Hepatocyte (in vitro differentiated cells): Measurements from ENCODE around the gene TNS3. TPM values are rescaled to one million over a fixed set of nuclear protein-coding genes. Genes with fewer than 3 reads are reported as not detected.

Source experiments
- DNase-seq: peaks from one replicate; pipeline ENCODE4 v3.0.0-alpha.2; 2016; ENCODE audit warnings: low spot score
- H2AFZ ChIP-seq: fragments of 200-600 bp; sonication (generic); 2 replicates; pipeline ENCODE4 v1.6.0; 2016; ENCODE audit warnings: antibody characterized with exemption, mild to moderate bottlenecking
- H3K27ac ChIP-seq: fragments of 200-600 bp; sonication (generic); 2 replicates; pipeline ENCODE4 v1.5.1; 2016; ENCODE audit warnings: mild to moderate bottlenecking
- H3K27me3 ChIP-seq: fragments of 200-600 bp; sonication (generic); 2 replicates; pipeline ENCODE4 v1.6.1; 2016
- H3K36me3 ChIP-seq: fragments of 200-600 bp; sonication (generic); replicated peaks from 2 replicates; pipeline ENCODE4 v1.5.1; 2016; ENCODE audit warnings: low read depth; ENCODE audit not compliant: insufficient read depth
- H3K4me1 ChIP-seq: fragments of 200-600 bp; sonication (generic); 2 replicates; pipeline ENCODE4 v1.5.1; 2016; ENCODE audit warnings: mild to moderate bottlenecking, moderate library complexity; ENCODE audit not compliant: insufficient read depth
- H3K4me2 ChIP-seq: fragments of 200-600 bp; sonication (generic); 2 replicates; pipeline ENCODE4 v1.6.0; 2016
- H3K4me3 ChIP-seq: fragments of 200-600 bp; sonication (generic); 2 replicates; pipeline ENCODE4 v1.5.1; 2016; ENCODE audit warnings: mild to moderate bottlenecking
- H3K79me2 ChIP-seq: fragments of 200-600 bp; sonication (generic); 2 replicates; pipeline ENCODE4 v1.6.0; 2017; ENCODE audit warnings: mild to moderate bottlenecking
- H3K9me2 ChIP-seq: fragments of 200-600 bp; sonication (generic); replicated peaks from 2 replicates; pipeline ENCODE4 v1.6.0; 2017; ENCODE audit warnings: mild to moderate bottlenecking; ENCODE audit not compliant: insufficient read depth
- H3K9me3 ChIP-seq: fragments of 200-600 bp; sonication (generic); 2 replicates; pipeline ENCODE4 v1.5.1; 2016; ENCODE audit warnings: low read depth, mild to moderate bottlenecking
- H4K20me1 ChIP-seq: fragments of 200-600 bp; sonication (generic); 2 replicates; pipeline ENCODE4 v1.6.0; 2016; ENCODE audit warnings: mild to moderate bottlenecking; ENCODE audit not compliant: insufficient read depth, poor library complexity, severe bottlenecking
- CTCF ChIP-seq: fragments of 200-600 bp; sonication (generic); IDR thresholded peaks from 2 replicates; pipeline ENCODE4 v1.5.1; 2016; ENCODE audit warnings: antibody characterized with exemption, mild to moderate bottlenecking; ENCODE audit not compliant: poor library complexity
- EZH2 ChIP-seq: fragments of 200-600 bp; sonication (generic); IDR thresholded peaks from 2 replicates; pipeline ENCODE4 v1.6.1; 2016; ENCODE audit warnings: antibody characterized with exemption, mild to moderate bottlenecking, borderline replicate concordance
- EZH2phosphoT487 ChIP-seq: fragments of 200-600 bp; sonication (generic); IDR thresholded peaks from one replicate; pipeline ENCODE4 v1.6.1; 2018; ENCODE audit warnings: antibody characterized with exemption, mild to moderate bottlenecking, low read depth, moderate library complexity; ENCODE audit not compliant: unreplicated experiment, severe bottlenecking
- WGBS: methylation state at CpG from one replicate; pipeline ENCODE4 v1.1.6; 2016; ENCODE audit warnings: low lambda C conversion rate; ENCODE audit errors: missing lambda C conversion rate; 5-methylcytosine and 5-hydroxymethylcytosine counted together
- polyA plus RNA-seq: library from polyadenylated mRNA; unstranded; fragments of >200 nt; fragmentation: Nextera tagmentation; extraction: Ambion mirVana; gene quantifications from 2 replicates; pipeline ENCODE4 v1.2.1, GENCODE V29; 2016
- total RNA-seq: library from RNA; depleted of rRNA; stranded (reverse); fragments of >200 nt; gene quantifications from 2 replicates; pipeline ENCODE4 v1.2.3, GENCODE V29; 2014

Gene TNS3
- total and polyA plus RNA-seq, 2 experiments from 2014 or later: 30.0 to 73.3 TPM

DNA sequence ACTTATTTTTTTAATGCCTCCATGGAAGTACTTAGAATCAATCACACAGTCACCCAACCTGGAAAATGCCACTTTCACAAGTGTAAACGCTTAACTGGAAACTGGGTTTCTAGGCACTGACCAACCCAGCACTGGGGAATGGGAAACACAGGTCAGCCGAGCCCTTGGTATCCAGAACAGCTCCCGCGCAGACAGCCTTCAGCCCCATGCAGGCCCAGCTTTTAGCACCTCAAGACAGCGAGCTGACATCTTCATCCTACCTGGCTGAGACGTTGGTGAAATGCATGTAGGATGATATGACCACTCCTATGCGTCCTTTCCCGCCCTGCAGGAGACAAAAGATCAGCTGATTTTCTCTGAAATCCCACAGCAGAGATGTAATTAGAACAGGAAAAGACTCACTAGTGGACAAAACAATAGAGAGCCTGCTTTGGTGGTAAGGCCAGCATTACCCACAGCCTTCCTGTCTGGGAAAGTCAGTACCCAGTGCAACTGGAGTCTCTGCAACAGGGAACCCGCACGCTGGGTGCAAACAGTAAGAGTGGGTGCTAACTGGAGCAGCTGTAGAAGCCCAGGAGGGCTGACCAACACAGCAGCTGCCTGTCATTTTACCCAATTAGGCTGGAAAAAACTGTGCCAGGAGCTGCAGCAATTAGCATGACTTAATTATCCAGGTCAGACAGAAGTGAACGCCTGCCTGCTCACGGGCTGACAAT lies 153.7 kb downstream of the TNS3 start:
- no peak for TF ChIP-seq EZH2phosphoT487
- TF ChIP-seq CTCF: no peak
- no peak for TF ChIP-seq EZH2
- no peaks in the 10 kb centered on the region for H3K27me3 ChIP-seq
- H3K4me2 ChIP-seq: no peak overlapping the region
- no peaks in the 10 kb centered on the region for H3K4me1 ChIP-seq
- WGBS: 91% methylated on average over 12 of the region's 12 CpGs
- no peaks in the 10 kb centered on the region for H3K9me2 ChIP-seq
- peaks cover 43% of the 10 kb centered on the region for H3K79me2 ChIP-seq
- H3K4me3 ChIP-seq: no peak overlapping the region
- no peak overlapping the region for H3K27ac ChIP-seq
- no peaks in the 10 kb centered on the region for H4K20me1 ChIP-seq
- no peak overlapping the region for H2AFZ ChIP-seq
- H3K9me3 ChIP-seq: no peaks in the 10 kb centered on the region
- no peak for DNase-seq
- H3K36me3 ChIP-seq: no peaks in the 10 kb centered on the region

DNA sequence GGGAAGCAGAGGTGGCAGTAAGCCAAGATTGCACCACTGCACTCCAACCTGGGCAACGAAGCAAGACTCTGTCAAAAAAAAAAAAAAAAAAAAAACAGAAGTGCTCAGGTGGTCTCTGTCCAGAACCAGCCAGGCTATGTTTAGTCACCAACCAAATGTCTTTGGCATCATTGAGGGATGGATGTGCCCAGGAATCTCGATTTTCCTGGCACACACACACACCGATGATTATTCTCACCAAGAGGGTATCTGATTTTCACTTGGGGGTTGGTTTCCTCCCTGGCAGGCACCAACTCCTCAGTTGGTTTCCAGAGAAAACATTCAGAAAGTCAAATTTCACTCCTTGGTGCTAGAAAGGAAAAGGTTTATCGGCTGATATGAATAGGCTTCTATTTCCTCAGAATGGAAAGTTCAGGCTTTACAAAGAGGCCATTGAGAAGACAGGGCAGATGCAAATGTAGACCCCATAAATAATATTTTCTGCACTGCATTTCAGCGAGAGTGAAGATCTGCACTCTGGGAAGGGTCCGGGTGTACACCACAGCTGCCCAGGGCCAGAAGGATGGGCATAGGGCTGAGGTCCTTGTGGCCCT lies 154.8 kb downstream of the TNS3 start:
- WGBS: 85% methylated on average over 6 of the region's 6 CpGs
- Histone ChIP-seq H3K9me2 (no peaks in the 10 kb centered on the region), H3K36me3 (no peaks in the 10 kb centered on the region), H3K27me3 (no peaks in the 10 kb centered on the region), H3K79me2 (peaks cover 34% of the 10 kb centered on the region), H2AFZ (no peak overlapping the region), H3K27ac (no peak overlapping the region), H3K4me3 (no peak overlapping the region), H3K4me2 (no peak overlapping the region), H3K4me1 (no peaks in the 10 kb centered on the region), H4K20me1 (no peaks in the 10 kb centered on the region), H3K9me3 (no peaks in the 10 kb centered on the region)
- no peak for DNase-seq
- TF ChIP-seq EZH2: no peak
- no peak for TF ChIP-seq EZH2phosphoT487

GRCh38 chr7:47424523-47424922 lies 157.4 kb downstream of the TNS3 start:
- H3K79me2 ChIP-seq: peaks cover 17% of the 10 kb centered on the region
- no peaks in the 10 kb centered on the region for H4K20me1 ChIP-seq
- no peak overlapping the region for H3K27ac ChIP-seq
- H3K4me1 ChIP-seq: no peaks in the 10 kb centered on the region
- H3K9me2 ChIP-seq: no peaks in the 10 kb centered on the region
- TF ChIP-seq EZH2: no peak
- no peak overlapping the region for H3K4me3 ChIP-seq
- WGBS: 89% methylated on average over 4 of the region's 4 CpGs
- H3K27me3 ChIP-seq: no peaks in the 10 kb centered on the region
- no peak overlapping the region for H2AFZ ChIP-seq
- no peaks in the 10 kb centered on the region for H3K36me3 ChIP-seq
- no peaks in the 10 kb centered on the region for H3K9me3 ChIP-seq
- no peak overlapping the region for H3K4me2 ChIP-seq
- no peak for DNase-seq

- no peak for DNase-seq
- Histone ChIP-seq H3K27ac (no peak overlapping the region), H4K20me1 (no peaks in the 10 kb centered on the region), H3K9me3 (no peaks in the 10 kb centered on the region), H3K79me2 (peaks cover 9% of the 10 kb centered on the region), H3K4me1 (no peaks in the 10 kb centered on the region), H3K9me2 (no peaks in the 10 kb centered on the region), H3K27me3 (no peaks in the 10 kb centered on the region), H3K4me3 (no peak overlapping the region), H3K36me3 (no peaks in the 10 kb centered on the region), H2AFZ (no peak overlapping the region), H3K4me2 (no peak overlapping the region)
- TF ChIP-seq EZH2 (no peak), CTCF (no peak), EZH2phosphoT487 (no peak)
- 94% methylated on average over 3 of the region's 3 CpGs for WGBS
These were observed 158.7 kb downstream of the TNS3 start for GRCh38 chr7:47423196-47423595.
